Measurements from ENCODE around the gene NEURL2. TPM values are rescaled to one million over a fixed set of nuclear protein-coding genes. Genes with fewer than 3 reads are reported as not detected.
"Not testable (repeated sequence)": the region's sequence is repeated elsewhere in the genome, so short reads cannot be mapped to it uniquely, and the experiment has no call there.

Gene NEURL2
- total and polyA plus RNA-seq, 10 donors = 2.7 to 19.4 (median 5.5) TPM

DNA sequence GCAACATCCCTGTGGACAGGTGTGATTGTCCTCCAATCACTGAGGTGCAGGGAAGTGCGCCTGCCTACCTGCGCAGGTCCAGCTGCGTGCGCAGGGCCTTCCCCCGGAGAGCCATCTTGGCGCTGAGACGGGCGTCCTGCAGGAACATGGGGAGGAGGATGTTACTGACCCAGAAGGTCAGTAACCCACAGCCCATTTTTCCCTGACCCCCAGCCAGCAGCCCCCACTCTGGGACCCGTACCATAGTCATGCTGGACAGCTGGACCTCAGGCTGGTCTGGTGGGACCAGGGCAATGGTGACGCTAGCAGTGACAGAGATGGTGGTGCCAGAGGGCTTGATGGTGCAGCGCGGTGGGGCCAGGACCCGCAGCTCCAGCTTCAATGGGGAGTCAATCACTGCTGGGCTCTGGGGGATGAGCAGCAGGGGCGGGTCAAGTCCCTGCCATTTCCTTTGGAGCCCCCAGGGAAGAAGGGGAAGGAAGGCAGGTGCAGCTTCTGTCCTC lies 11.2 kb upstream of the NEURL2 start:
- H3K36me3 ChIP-seq = peaks cover 0 to 59% (median 25%) of the 10 kb centered on the region in 6 donors
- H3K27ac ChIP-seq = no peak overlapping the region
- peak; percentile 32 to 71 (median 55) for TF ChIP-seq POLR2AphosphoS5 (IDR thresholded peaks at IDR 0.05)
- TF ChIP-seq, protein P1, sequence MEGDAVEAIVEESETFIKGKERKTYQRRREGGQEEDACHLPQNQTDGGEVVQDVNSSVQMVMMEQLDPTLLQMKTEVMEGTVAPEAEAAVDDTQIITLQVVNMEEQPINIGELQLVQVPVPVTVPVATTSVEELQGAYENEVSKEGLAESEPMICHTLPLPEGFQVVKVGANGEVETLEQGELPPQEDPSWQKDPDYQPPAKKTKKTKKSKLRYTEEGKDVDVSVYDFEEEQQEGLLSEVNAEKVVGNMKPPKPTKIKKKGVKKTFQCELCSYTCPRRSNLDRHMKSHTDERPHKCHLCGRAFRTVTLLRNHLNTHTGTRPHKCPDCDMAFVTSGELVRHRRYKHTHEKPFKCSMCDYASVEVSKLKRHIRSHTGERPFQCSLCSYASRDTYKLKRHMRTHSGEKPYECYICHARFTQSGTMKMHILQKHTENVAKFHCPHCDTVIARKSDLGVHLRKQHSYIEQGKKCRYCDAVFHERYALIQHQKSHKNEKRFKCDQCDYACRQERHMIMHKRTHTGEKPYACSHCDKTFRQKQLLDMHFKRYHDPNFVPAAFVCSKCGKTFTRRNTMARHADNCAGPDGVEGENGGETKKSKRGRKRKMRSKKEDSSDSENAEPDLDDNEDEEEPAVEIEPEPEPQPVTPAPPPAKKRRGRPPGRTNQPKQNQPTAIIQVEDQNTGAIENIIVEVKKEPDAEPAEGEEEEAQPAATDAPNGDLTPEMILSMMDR (IDR thresholded peaks at IDR 0.05 in 8 of 11, conservative IDR thresholded peaks at IDR 0.05 in 3 of 11) = no peak
- no peak for TF ChIP-seq POLR2A (IDR thresholded peaks at IDR 0.05)
- no peaks in the 10 kb centered on the region for H3K9me3 ChIP-seq
- intact Hi-C loops (cut with DNase I; ENCODE audit: low total_unique reads) = no loop called here
- H3K27me3 ChIP-seq (replicated peaks in 1 of 7) = no peaks in the 10 kb centered on the region
- WGBS, 5 donors = 85 to 92% (median 87%) methylated on average over 11 to 14 of the region's 14 CpGs
- peaks cover 0 to 1% (median 0%) of the 10 kb centered on the region in 6 donors for H3K4me1 ChIP-seq
- no peak for DNase-seq
- no peak overlapping the region for H3K4me3 ChIP-seq

DNA sequence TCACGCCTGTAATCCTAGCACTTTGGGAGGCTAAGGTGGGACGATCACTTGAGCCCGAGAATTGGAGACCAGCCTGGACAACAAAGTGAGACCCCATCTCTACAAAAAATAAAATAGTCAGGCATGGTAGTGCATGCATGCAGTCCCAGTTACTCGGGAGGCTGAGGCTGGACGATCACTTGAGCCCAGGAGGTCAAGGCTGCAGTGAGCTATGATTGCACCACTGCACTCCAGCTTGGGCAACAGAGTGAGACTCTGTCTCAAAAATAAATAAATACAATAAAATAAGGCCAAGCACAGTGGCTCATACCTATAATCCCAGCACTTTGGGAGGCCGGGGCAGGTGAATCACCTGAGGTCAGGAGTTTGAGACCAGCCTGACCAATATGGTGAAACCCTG lies 10.3 kb upstream of the NEURL2 start:
- peaks cover 0 to 68% (median 33%) of the 10 kb centered on the region in 6 donors for H3K36me3 ChIP-seq
- intact Hi-C loops (cut with DNase I; ENCODE audit: low total_unique reads); H3K4me1 ChIP-seq; H3K9me3 ChIP-seq; H3K27ac ChIP-seq; H3K27me3 ChIP-seq (replicated peaks in 1 of 7); DNase-seq; H3K4me3 ChIP-seq: not testable (repeated sequence)
- WGBS, 5 donors = 83 to 95% (median 92%) methylated on average over 6 of the region's 6 CpGs

GRCh38 chr20:45899046-45899835 lies 8.2 kb upstream of the NEURL2 start:
- no peak overlapping the region for H3K4me3 ChIP-seq
- intact Hi-C loops (cut with DNase I; ENCODE audit: low total_unique reads) = no loop called here
- H3K9me3 ChIP-seq = no peaks in the 10 kb centered on the region
- H3K4me1 ChIP-seq = peaks cover 0 to 7% (median under 1%) of the 10 kb centered on the region in 6 donors
- TF ChIP-seq, protein P1 (IDR thresholded peaks at IDR 0.05 in 8 of 11, conservative IDR thresholded peaks at IDR 0.05 in 3 of 11) = no peak
- TF ChIP-seq POLR2AphosphoS5 (IDR thresholded peaks at IDR 0.05) (peak; percentile 9 to 46 (median 27)), POLR2A (IDR thresholded peaks at IDR 0.05) (no peak)
- 86 to 93% (median 90%) methylated on average over 13 of the region's 13 CpGs for WGBS, 5 donors
- H3K36me3 ChIP-seq = peaks cover 0 to 82% (median 52%) of the 10 kb centered on the region in 6 donors
- no peaks in the 10 kb centered on the region for H3K27me3 ChIP-seq (replicated peaks in 1 of 7)
- DNase-seq = no peak
- H3K27ac ChIP-seq = no peak overlapping the region

- Histone ChIP-seq H3K4me1 (peaks cover 2 to 17% (median 9%) of the 10 kb centered on the region in 6 donors), H3K4me3 (no peak overlapping the region), H3K27ac (no peak overlapping the region), H3K27me3 (replicated peaks in 1 of 7) (no peaks in the 10 kb centered on the region), H3K9me3 (no peaks in the 10 kb centered on the region), H3K36me3 (peaks cover 0 to 92% (median 58%) of the 10 kb centered on the region in 6 donors)
- TF ChIP-seq, protein P1 (IDR thresholded peaks at IDR 0.05 in 8 of 11, conservative IDR thresholded peaks at IDR 0.05 in 3 of 11) = no peak
- TF ChIP-seq POLR2A (IDR thresholded peaks at IDR 0.05) = no peak
- 87 to 96% (median 89%) methylated on average over 9 to 12 of the region's 12 CpGs for WGBS, 5 donors
- no peak for DNase-seq
- intact Hi-C loops (cut with DNase I; ENCODE audit: low total_unique reads) = no loop called here
Observed at GRCh38 chr20:45898285-45898684, 7.3 kb upstream of the NEURL2 start.

Measured in spleen (tissue), 11 donors.